GM12878 (cell line): Measurements from ENCODE around the gene UVRAG. TPM values are rescaled to one million over a fixed set of nuclear protein-coding genes. Genes with fewer than 3 reads are reported as not detected.

ENCODE experiments used
- ATAC-seq: fragments of 200-7000 bp; cut with Tn5 transposase; 3 replicates; pipeline ENCODE4 v1.9.1; 2020; ENCODE audit warnings: mild to moderate bottlenecking, moderate library complexity
- BruUV-seq: library from RNA; stranded (reverse); fragments of 400-500 nt; replicated peaks from 2 replicates; lab custom pipeline; 2021; lab: Mats Ljungman, UMichigan
- CTCF ChIA-PET: fragments of 300-600 bp; sonication (Branson Sonifier 250); formaldehyde crosslinking; extraction: SDS; loops from one replicate; lab custom pipeline; 2021; ENCODE audit warnings: inconsistent platforms; lab: Yijun Ruan, JAX
- POLR2A ChIA-PET: fragments of 350-600 bp; formaldehyde crosslinking; extraction: SDS; loops from one replicate; lab custom pipeline; 2021; ENCODE audit warnings: inconsistent platforms; lab: Charles Lee
- RAD21 ChIA-PET: fragments of 300-600 bp; sonication (Branson Sonifier 250); formaldehyde crosslinking; loops from one replicate; lab custom pipeline; 2023; ENCODE audit warnings: antibody characterized with exemption; ENCODE audit not compliant: unreplicated experiment; lab: Charles Lee
- SMC1A ChIA-PET: fragments of 300-600 bp; sonication (Branson Sonifier 250); formaldehyde crosslinking; loops from one replicate; lab custom pipeline; 2023; ENCODE audit not compliant: unreplicated experiment, uncharacterized antibody; lab: Charles Lee
- DNase-seq: peaks from one replicate; pipeline ENCODE4 v3.0.0-alpha.2; 2011; ENCODE audit warnings: low read depth, low spot score
- FAIRE-seq: peaks from 3 replicates; lab custom pipeline; 2011; peaks lifted over from hg19 to GRCh38; lab: Jason Lieb, UNC
- H2AFZ ChIP-seq: 2 replicates; pipeline ENCODE4 v1.6.0; 2011; ENCODE audit warnings: low read depth, low read length, control low read depth; ENCODE audit not compliant: control insufficient read depth
- H3K27ac ChIP-seq: 2 replicates; pipeline ENCODE4 v1.5.1; 2011; ENCODE audit warnings: control low read depth; ENCODE audit not compliant: control insufficient read depth, insufficient read depth
- H3K27me3 ChIP-seq, 2 experiments: replicated peaks in 1 of 2; 2 replicates each; pipeline versions ENCODE4 v1.6.0 to v1.6.1; 2011; ENCODE audit warnings: low read length in 1 of 2; ENCODE audit not compliant: control insufficient read depth in 2 of 2, insufficient read depth in 2 of 2
- H3K36me3 ChIP-seq, 2 experiments: 2 replicates each; pipeline ENCODE4 v1.5.1; 2011; ENCODE audit warnings: low read length in 1 of 2; ENCODE audit not compliant: control insufficient read depth in 2 of 2, insufficient read depth in 2 of 2
- H3K4me1 ChIP-seq: 2 replicates; pipeline ENCODE4 v1.6.1; 2011; ENCODE audit warnings: mild to moderate bottlenecking, low read length, moderate library complexity, mixed read lengths; ENCODE audit not compliant: control insufficient read depth, insufficient read depth
- H3K4me2 ChIP-seq: 2 replicates; pipeline ENCODE4 v1.6.0; 2011; ENCODE audit warnings: control low read depth; ENCODE audit not compliant: control insufficient read depth, insufficient read depth
- H3K4me3 ChIP-seq: fragments of 200-600 bp; sonication (generic); 2 replicates; pipeline ENCODE4 v1.5.1; 2016
- H3K79me2 ChIP-seq: 2 replicates; pipeline ENCODE4 v1.6.0; 2011; ENCODE audit warnings: low read length; ENCODE audit not compliant: control insufficient read depth, insufficient read depth
- H3K9ac ChIP-seq: 2 replicates; pipeline ENCODE4 v1.8.0; 2011; ENCODE audit warnings: low read length, control low read depth, mixed read lengths; ENCODE audit not compliant: control insufficient read depth, insufficient read depth
- H3K9me3 ChIP-seq: replicated peaks from 3 replicates; pipeline ENCODE4 v1.5.1; 2011; ENCODE audit warnings: mild to moderate bottlenecking, low read length; ENCODE audit not compliant: control insufficient read depth, insufficient read depth
- H4K20me1 ChIP-seq: 2 replicates; pipeline ENCODE4 v1.6.0; 2011; ENCODE audit not compliant: control insufficient read depth, insufficient read depth
- CBFB ChIP-seq: IDR thresholded peaks from 2 replicates; pipeline ENCODE4 v1.6.1; 2016; ENCODE audit warnings: antibody characterized with exemption, low read depth
- JUNB ChIP-seq: IDR thresholded peaks from 2 replicates; pipeline ENCODE4 v1.6.1; 2016; ENCODE audit warnings: antibody characterized with exemption, mild to moderate bottlenecking
- PML ChIP-seq: IDR thresholded peaks from 2 replicates; pipeline ENCODE4 v1.6.1; 2012; ENCODE audit warnings: low read length, inconsistent platforms
- PRDM15 ChIP-seq: fragments of 450-650 bp; formaldehyde crosslinking; IDR thresholded peaks from 2 replicates; pipeline ENCODE4 v1.4.0; 2020; ENCODE audit warnings: mild to moderate bottlenecking, moderate library complexity
- RAD21 ChIP-seq: IDR thresholded peaks from 2 replicates; pipeline ENCODE4 v1.6.1; 2011; ENCODE audit warnings: mild to moderate bottlenecking, low read depth, low read length, moderate library complexity; ENCODE audit not compliant: insufficient read depth
- ZBED1 ChIP-seq: IDR thresholded peaks from 2 replicates; pipeline ENCODE4 v1.6.1; 2016; ENCODE audit warnings: borderline replicate concordance
- WGBS: methylation state at CpG from one replicate; pipeline ENCODE4 v1.1.6; 2016; ENCODE audit warnings: low lambda C conversion rate; ENCODE audit not compliant: insufficient replicate concordance, insufficient coverage; ENCODE audit errors: missing lambda C conversion rate; 5-methylcytosine and 5-hydroxymethylcytosine counted together
- in situ Hi-C: fragments of 300-500 bp; cut with MboI; formaldehyde crosslinking; loops from 9 replicates; pipeline ENCODE4 v1.14.3; 2018; ENCODE audit warnings: mixed read lengths
- intact Hi-C: fragments of 100-400 bp; cut with micrococcal nuclease; formaldehyde crosslinking; loops from one replicate; pipeline ENCODE4 v1.14.2; 2022; ENCODE audit not compliant: unreplicated experiment
- polyA plus RNA-seq, 11 experiments: library from polyadenylated mRNA; depleted of rRNA in 4 of 11; unstranded in 6 of 11; stranded (reverse) in 5 of 11; fragments of >200 nt; fragmentation: Nextera tagmentation in 4 of 11; fragmentation: Illumina TruSeq in 1 of 11; extraction: Ambion mirVana in 4 of 11; extraction: Trizol in 1 of 11; gene quantifications; 1 replicate in 1 of 11; 2 replicates in 10 of 11; pipeline versions ENCODE4 v1.2.1 to v1.2.3, GENCODE V29; 2011 to 2016; ENCODE audit warnings: inconsistent platforms in 2 of 11, missing spikeins in 2 of 11, low read depth in 1 of 11
- total RNA-seq, 4 experiments: library from RNA; depleted of rRNA in 3 of 4; stranded (reverse); fragments of >200 nt in 3 of 4; fragmentation: Illumina TruSeq in 1 of 4; extraction: Trizol in 1 of 4; gene quantifications; 2 replicates each; pipeline versions ENCODE4 v1.2.1 to v1.2.3, GENCODE V29; 2013 to 2021

UVRAG gene
- total and polyA plus RNA-seq, 10 of the 15 experiments (the other 5 are each of a cell fraction or from before 2014, with no cell fraction given): 7.0 to 43.4 (median 37.0) TPM

- no peak for DNase-seq
- H3K27ac ChIP-seq: no peak overlapping the region
- ChIA-PET CTCF (no interaction called here), POLR2A (no interaction called here), RAD21 (no interaction called here), SMC1A (no interaction called here)
- H3K4me2 ChIP-seq: no peak overlapping the region
- BruUV-seq: no TSS peak
- no peaks in the 10 kb centered on the region for H3K9me3 ChIP-seq
- FAIRE-seq: no peak
- 67% methylated on average over 3 of the region's 4 CpGs for WGBS
- no peaks in the 10 kb centered on the region for H4K20me1 ChIP-seq
- no peak overlapping the region for H3K4me3 ChIP-seq
- H3K79me2 ChIP-seq: no peaks in the 10 kb centered on the region
- H2AFZ ChIP-seq: no peak overlapping the region
- H3K27me3 ChIP-seq: no peaks in the 10 kb centered on the region; a peak in 1 of 4 replicates
- no peak for ATAC-seq
- no peak for TF ChIP-seq RAD21
- TF ChIP-seq JUNB: no peak
- TF ChIP-seq PRDM15 (CRISPR knock-in tag): no peak
- no peak for TF ChIP-seq CBFB
- TF ChIP-seq ZBED1: no peak
- TF ChIP-seq PML: no peak
- no peaks in the 10 kb centered on the region for H3K4me1 ChIP-seq
- no peak overlapping the region for H3K9ac ChIP-seq
- no peaks in the 10 kb centered on the region for H3K36me3 ChIP-seq
- in situ Hi-C loops: no loop called here
- intact Hi-C loops: no loop called here
Measured at GRCh38 chr11:76188873-76189272, 373.9 kb downstream of the UVRAG start.
